ENCODE results near the gene KLHL14. TPM values are rescaled to one million over a fixed set of nuclear protein-coding genes. Genes with fewer than 3 reads are reported as not detected.
"Not testable (repeated sequence)": the region's sequence is repeated elsewhere in the genome, so short reads cannot be mapped to it uniquely, and the experiment has no call there.

KLHL14 gene
- total and polyA plus RNA-seq, 5 donors from 2014 or later = 0.20 TPM; not detected in 4

DNA sequence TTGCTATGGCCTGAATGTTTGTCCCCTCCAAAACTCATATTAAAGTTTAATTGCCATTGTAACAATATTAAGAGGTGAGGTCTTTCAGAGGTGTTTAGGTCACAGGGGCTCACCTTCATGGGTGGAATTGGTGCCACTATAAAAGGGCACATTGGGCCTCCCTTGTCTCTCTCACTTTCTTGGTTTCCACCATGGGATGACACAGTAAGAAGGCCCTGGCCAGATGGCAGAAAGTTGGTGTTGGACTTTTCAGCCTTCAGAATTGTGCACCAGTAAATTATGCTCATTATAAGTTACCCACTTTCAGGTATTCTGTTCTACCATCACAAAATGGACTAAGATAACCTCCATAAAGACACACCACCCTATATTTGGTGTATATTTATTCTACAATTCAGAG is 102.1 kb downstream of the KLHL14 start:
- Mint-ChIP-seq H3K27me3 (peaks cover 4% of the 10 kb centered on the region), H3K27ac (no peak overlapping the region), H3K4me3 (no peak overlapping the region), H3K36me3 (no peaks in the 10 kb centered on the region), H3K4me1 (no peaks in the 10 kb centered on the region), H3K9me3 (no peaks in the 10 kb centered on the region)
- no peaks in the 10 kb centered on the region for H3K27me3 ChIP-seq (ENCODE audit: control insufficient read depth, insufficient read depth, low read length)
- ATAC-seq (ENCODE audit: low read depth in 2 of 2) = no peak
- H3K9me3 ChIP-seq (ENCODE audit: control insufficient read depth in 2 of 2, low read length in 2 of 2) = no peaks in the 10 kb centered on the region
- no peaks in the 10 kb centered on the region for H3K36me3 ChIP-seq (ENCODE audit: control insufficient read depth, insufficient read depth, low read length)
- H3K27ac ChIP-seq (ENCODE audit: insufficient read depth, low read length, poor library complexity, severe bottlenecking) = no peak overlapping the region
- H3K4me3 ChIP-seq (ENCODE audit: low read depth, low read length) = no peak overlapping the region
- no peak for DNase-seq
- no peaks in the 10 kb centered on the region for H3K4me1 ChIP-seq (ENCODE audit: control insufficient read depth, insufficient read depth, low read length, poor library complexity, severe bottlenecking)

DNA sequence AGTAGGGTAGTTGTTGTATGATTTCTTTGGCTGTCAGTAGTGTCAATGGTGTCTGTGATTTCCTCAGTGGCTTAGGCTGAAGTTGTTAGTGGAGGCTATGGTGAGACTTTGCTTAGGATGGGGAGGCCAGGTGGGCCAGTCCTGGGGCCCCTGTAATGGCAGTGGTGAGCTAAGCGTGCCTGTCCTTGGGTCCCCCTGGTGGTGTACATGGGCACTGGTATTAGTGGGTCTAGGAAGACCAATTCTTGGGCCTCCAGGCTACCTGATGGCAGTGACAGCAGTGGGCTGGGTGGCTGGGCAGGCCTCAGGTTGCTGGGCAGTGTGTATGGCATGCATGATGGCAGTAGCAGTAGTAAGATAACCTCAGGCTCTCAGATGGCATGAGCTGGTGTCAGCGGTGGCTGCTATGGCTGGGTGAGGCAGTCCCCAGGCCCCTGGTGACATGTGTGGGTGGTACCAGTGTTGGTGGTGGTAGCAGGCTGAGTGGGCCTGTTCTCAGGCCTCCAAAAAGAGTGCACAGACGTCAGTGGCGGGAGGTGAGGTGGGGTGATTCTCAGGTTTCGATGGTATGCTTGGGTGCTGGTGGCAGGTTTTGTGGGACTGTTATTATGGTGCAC is 103.2 kb downstream of the KLHL14 start:
- H3K36me3 ChIP-seq (ENCODE audit: control insufficient read depth, insufficient read depth, low read length) = no peaks in the 10 kb centered on the region
- H3K9me3 ChIP-seq (ENCODE audit: control insufficient read depth in 2 of 2, low read length in 2 of 2) = no peaks in the 10 kb centered on the region
- H3K36me3 Mint-ChIP-seq = no peaks in the 10 kb centered on the region
- no peak for ATAC-seq (ENCODE audit: low read depth in 2 of 2)
- no peak for DNase-seq
- no peaks in the 10 kb centered on the region for H3K9me3 Mint-ChIP-seq
- H3K4me1 ChIP-seq (ENCODE audit: control insufficient read depth, insufficient read depth, low read length, poor library complexity, severe bottlenecking) = no peaks in the 10 kb centered on the region
- H3K27me3 ChIP-seq (ENCODE audit: control insufficient read depth, insufficient read depth, low read length) = no peaks in the 10 kb centered on the region
- H3K27me3 Mint-ChIP-seq = peaks cover 4% of the 10 kb centered on the region
- H3K27ac Mint-ChIP-seq = peak overlapping the region in 1 of 3 donors; percentile 53
- H3K4me1 Mint-ChIP-seq = no peaks in the 10 kb centered on the region
- no peak overlapping the region for H3K27ac ChIP-seq (ENCODE audit: insufficient read depth, low read length, poor library complexity, severe bottlenecking)
- H3K4me3 Mint-ChIP-seq = no peak overlapping the region
- H3K4me3 ChIP-seq (ENCODE audit: low read depth, low read length) = no peak overlapping the region

DNA sequence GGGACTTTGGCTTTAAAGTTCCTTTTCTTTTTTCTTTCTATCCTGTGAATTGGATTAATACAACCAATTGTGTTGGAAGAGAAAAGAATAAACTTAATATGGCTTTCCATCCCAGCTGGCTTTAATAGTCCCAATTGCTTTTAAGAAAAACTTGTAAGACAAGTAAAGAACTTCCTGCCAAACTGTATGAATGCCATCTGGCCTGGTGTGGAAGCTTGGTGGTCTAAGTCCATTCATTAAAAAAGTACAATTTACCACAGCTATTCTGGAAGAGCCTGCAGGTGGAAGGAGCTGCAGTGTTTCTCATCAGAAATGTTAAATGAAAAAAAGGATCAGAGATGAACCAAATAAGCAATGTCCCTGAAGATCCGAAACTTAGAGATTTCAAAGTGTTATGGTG is 103.9 kb downstream of the KLHL14 start:
- H3K27ac ChIP-seq (ENCODE audit: insufficient read depth, low read length, poor library complexity, severe bottlenecking) = no peak overlapping the region
- no peaks in the 10 kb centered on the region for H3K4me1 Mint-ChIP-seq
- no peaks in the 10 kb centered on the region for H3K36me3 ChIP-seq (ENCODE audit: control insufficient read depth, insufficient read depth, low read length)
- H3K4me3 Mint-ChIP-seq = no peak overlapping the region
- H3K4me3 ChIP-seq (ENCODE audit: low read depth, low read length) = no peak overlapping the region
- no peak for ATAC-seq (ENCODE audit: low read depth in 2 of 2)
- peaks cover 4% of the 10 kb centered on the region for H3K27me3 Mint-ChIP-seq
- no peaks in the 10 kb centered on the region for H3K9me3 ChIP-seq (ENCODE audit: control insufficient read depth in 2 of 2, low read length in 2 of 2)
- no peaks in the 10 kb centered on the region for H3K4me1 ChIP-seq (ENCODE audit: control insufficient read depth, insufficient read depth, low read length, poor library complexity, severe bottlenecking)
- no peaks in the 10 kb centered on the region for H3K9me3 Mint-ChIP-seq
- DNase-seq = no peak
- H3K27ac Mint-ChIP-seq = no peak overlapping the region
- no peaks in the 10 kb centered on the region for H3K36me3 Mint-ChIP-seq
- no peaks in the 10 kb centered on the region for H3K27me3 ChIP-seq (ENCODE audit: control insufficient read depth, insufficient read depth, low read length)

DNA sequence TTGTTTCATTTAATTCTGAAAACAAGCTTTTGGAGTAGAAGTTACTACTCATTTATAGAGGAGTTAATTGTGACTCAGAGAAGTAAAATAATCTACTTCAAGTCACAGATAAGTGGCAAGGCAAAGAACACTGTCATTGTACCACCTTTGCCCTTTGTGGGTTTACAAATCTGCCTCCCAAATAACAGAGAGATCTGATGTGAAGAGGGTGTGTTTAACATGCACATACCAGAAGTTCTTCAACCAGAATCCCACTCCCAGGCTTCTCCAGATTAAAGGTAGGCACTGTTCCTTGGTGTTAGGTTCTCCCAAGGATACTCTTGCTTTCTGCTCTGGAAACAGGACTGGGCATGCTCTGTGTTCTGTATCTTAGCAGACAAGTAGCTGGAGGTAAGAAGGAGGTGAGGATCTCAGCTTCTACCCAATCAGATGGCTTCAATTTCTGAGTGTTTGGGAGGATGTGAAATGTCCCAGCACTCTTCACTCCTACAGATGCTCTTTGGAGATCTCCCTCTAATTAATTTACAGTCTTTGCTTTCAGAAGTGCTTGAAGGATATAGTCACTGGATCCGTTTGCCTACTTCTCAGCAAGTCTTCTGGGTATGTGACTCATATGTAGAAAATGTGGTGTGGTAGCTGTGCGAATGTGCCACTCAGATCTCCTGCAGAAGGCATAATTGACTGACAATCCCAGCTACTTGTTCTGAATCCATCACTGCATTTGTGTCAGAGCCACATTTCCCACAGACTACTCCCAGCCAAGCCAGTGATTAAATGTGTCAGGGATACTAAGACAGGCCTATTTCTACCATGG is 111.1 kb downstream of the KLHL14 start:
- Histone ChIP-seq H3K4me3 (ENCODE audit: low read depth, low read length) (no peak overlapping the region), H3K36me3 (ENCODE audit: control insufficient read depth, insufficient read depth, low read length) (no peaks in the 10 kb centered on the region), H3K9me3 (ENCODE audit: control insufficient read depth in 2 of 2, low read length in 2 of 2) (no peaks in the 10 kb centered on the region), H3K27ac (ENCODE audit: insufficient read depth, low read length, poor library complexity, severe bottlenecking) (no peak overlapping the region), H3K4me1 (ENCODE audit: control insufficient read depth, insufficient read depth, low read length, poor library complexity, severe bottlenecking) (no peaks in the 10 kb centered on the region), H3K27me3 (ENCODE audit: control insufficient read depth, insufficient read depth, low read length) (no peaks in the 10 kb centered on the region)
- Mint-ChIP-seq H3K27ac (no peak overlapping the region), H3K27me3 (no peaks in the 10 kb centered on the region), H3K9me3 (peaks cover 0 to 6% (median 3%) of the 10 kb centered on the region in 7 donors), H3K36me3 (no peaks in the 10 kb centered on the region), H3K4me1 (no peaks in the 10 kb centered on the region), H3K4me3 (no peak overlapping the region)
- ATAC-seq (ENCODE audit: low read depth in 2 of 2) (no peak), DNase-seq (no peak)

DNA sequence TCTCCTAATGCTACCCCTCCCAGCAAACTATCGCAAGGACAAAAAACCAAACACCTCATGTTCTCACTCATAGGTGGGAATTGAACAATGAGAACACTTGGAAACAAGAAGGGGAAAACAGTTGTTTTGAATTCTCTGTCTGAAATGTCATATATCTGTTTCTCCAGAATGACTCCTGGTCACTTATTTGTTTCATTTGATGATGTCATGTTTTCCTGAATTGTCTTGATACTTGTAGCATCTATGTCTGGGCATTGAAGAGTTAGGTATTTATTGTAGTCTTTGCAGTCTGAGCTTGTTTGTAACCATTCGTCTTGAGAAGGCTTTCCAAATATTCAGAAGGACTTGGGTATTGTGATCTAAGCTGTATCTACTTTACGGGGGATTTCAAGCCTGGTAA is 118.3 kb downstream of the KLHL14 start:
- not testable (repeated sequence) for H3K9me3 ChIP-seq (ENCODE audit: control insufficient read depth in 2 of 2, low read length in 2 of 2); H3K4me3 ChIP-seq (ENCODE audit: low read depth, low read length); H3K4me1 Mint-ChIP-seq; H3K9me3 Mint-ChIP-seq; H3K27me3 Mint-ChIP-seq; H3K4me1 ChIP-seq (ENCODE audit: control insufficient read depth, insufficient read depth, low read length, poor library complexity, severe bottlenecking); H3K36me3 Mint-ChIP-seq; H3K27ac ChIP-seq (ENCODE audit: insufficient read depth, low read length, poor library complexity, severe bottlenecking); DNase-seq; H3K36me3 ChIP-seq (ENCODE audit: control insufficient read depth, insufficient read depth, low read length); H3K4me3 Mint-ChIP-seq; H3K27me3 ChIP-seq (ENCODE audit: control insufficient read depth, insufficient read depth, low read length); H3K27ac Mint-ChIP-seq; ATAC-seq (ENCODE audit: low read depth in 2 of 2)

DNA sequence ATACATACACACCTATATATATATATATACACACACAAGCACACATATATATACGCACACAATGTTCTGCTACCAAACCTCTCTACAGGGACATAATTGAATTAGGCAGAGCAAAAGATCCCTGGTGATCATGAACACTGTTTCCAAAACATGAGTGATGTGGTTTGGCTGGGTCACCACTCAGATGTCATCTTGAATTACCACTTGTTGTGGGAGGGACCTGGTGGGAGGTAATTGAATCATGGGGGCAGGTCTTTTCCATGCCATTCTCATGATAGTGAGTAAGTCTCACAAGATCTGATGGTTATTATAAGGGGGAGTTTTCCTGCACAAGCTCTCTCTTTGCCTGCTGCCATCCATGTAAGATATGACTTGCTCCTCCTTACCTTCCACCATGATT is 135.2 kb downstream of the KLHL14 start:
- not testable (repeated sequence) for H3K9me3 Mint-ChIP-seq; ATAC-seq (ENCODE audit: low read depth in 2 of 2); H3K4me3 ChIP-seq (ENCODE audit: low read depth, low read length); H3K27ac Mint-ChIP-seq; H3K36me3 Mint-ChIP-seq; H3K4me1 ChIP-seq (ENCODE audit: control insufficient read depth, insufficient read depth, low read length, poor library complexity, severe bottlenecking); H3K4me3 Mint-ChIP-seq; H3K27me3 Mint-ChIP-seq; H3K9me3 ChIP-seq (ENCODE audit: control insufficient read depth in 2 of 2, low read length in 2 of 2); H3K4me1 Mint-ChIP-seq; H3K27ac ChIP-seq (ENCODE audit: insufficient read depth, low read length, poor library complexity, severe bottlenecking); DNase-seq; H3K27me3 ChIP-seq (ENCODE audit: control insufficient read depth, insufficient read depth, low read length); H3K36me3 ChIP-seq (ENCODE audit: control insufficient read depth, insufficient read depth, low read length)

DNA sequence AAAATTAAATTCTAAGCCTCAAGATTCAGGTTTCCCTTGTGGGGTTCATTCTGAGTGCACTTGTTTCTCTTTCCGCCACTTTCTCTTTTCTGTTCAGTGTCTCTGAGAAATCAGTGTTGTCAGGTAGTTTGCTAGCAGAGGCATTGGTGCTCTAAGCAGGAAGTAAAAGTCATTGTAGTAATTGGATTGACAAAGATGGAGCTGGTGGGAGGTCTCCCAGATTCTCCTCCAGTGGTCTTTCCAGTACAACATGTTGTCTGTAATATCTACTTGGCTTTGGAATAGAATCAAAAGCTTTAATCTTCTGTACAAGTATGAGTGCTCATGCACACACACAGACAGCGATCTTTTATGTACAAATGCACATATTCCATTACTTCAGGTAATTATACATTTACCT is 135.6 kb downstream of the KLHL14 start:
- no peaks in the 10 kb centered on the region for H3K4me1 ChIP-seq (ENCODE audit: control insufficient read depth, insufficient read depth, low read length, poor library complexity, severe bottlenecking)
- no peak overlapping the region for H3K4me3 ChIP-seq (ENCODE audit: low read depth, low read length)
- H3K36me3 ChIP-seq (ENCODE audit: control insufficient read depth, insufficient read depth, low read length) = no peaks in the 10 kb centered on the region
- ATAC-seq (ENCODE audit: low read depth in 2 of 2) (no peak), DNase-seq (no peak)
- no peaks in the 10 kb centered on the region for H3K27me3 ChIP-seq (ENCODE audit: control insufficient read depth, insufficient read depth, low read length)
- no peaks in the 10 kb centered on the region for H3K4me1 Mint-ChIP-seq
- H3K4me3 Mint-ChIP-seq = no peak overlapping the region
- H3K9me3 Mint-ChIP-seq = peaks cover 0 to 4% (median 0%) of the 10 kb centered on the region in 7 donors
- no peaks in the 10 kb centered on the region for H3K27me3 Mint-ChIP-seq
- no peak overlapping the region for H3K27ac ChIP-seq (ENCODE audit: insufficient read depth, low read length, poor library complexity, severe bottlenecking)
- H3K36me3 Mint-ChIP-seq = no peaks in the 10 kb centered on the region
- no peaks in the 10 kb centered on the region for H3K9me3 ChIP-seq (ENCODE audit: control insufficient read depth in 2 of 2, low read length in 2 of 2)
- H3K27ac Mint-ChIP-seq = no peak overlapping the region

DNA sequence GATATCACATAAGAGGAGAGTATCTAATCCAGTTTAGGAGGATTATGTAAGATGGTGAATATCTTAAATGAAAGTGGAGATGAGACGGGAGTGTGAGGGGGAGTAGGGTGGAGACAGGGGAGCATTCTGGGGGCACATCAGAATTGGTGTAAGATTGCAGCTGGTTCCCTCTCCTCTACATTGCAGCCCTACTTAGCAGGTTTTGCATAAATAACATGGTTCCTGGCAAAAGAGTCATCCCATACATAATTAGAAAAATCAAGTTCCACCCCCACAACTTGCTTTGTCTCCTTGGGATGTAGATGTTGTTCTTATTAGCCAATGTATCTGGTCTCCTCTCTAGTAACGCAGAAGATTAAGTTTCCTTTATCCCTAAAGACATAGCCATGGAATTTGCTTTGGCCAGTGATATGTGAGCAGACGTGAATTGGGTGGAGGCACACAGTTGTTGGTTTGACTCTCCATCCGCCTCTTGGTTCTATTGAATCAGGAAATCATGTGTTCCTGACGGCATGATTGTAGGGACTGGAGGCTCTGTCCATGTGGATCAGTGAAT is 137.9 kb downstream of the KLHL14 start:
- H3K9me3 ChIP-seq (ENCODE audit: control insufficient read depth in 2 of 2, low read length in 2 of 2) = no peaks in the 10 kb centered on the region
- H3K36me3 Mint-ChIP-seq = no peaks in the 10 kb centered on the region
- no peaks in the 10 kb centered on the region for H3K36me3 ChIP-seq (ENCODE audit: control insufficient read depth, insufficient read depth, low read length)
- no peaks in the 10 kb centered on the region for H3K4me1 ChIP-seq (ENCODE audit: control insufficient read depth, insufficient read depth, low read length, poor library complexity, severe bottlenecking)
- no peak overlapping the region for H3K27ac Mint-ChIP-seq
- DNase-seq (no peak), ATAC-seq (ENCODE audit: low read depth in 2 of 2) (no peak)
- H3K9me3 Mint-ChIP-seq = peaks cover 0 to 6% (median 0%) of the 10 kb centered on the region in 7 donors
- no peak overlapping the region for H3K27ac ChIP-seq (ENCODE audit: insufficient read depth, low read length, poor library complexity, severe bottlenecking)
- no peak overlapping the region for H3K4me3 ChIP-seq (ENCODE audit: low read depth, low read length)
- no peaks in the 10 kb centered on the region for H3K4me1 Mint-ChIP-seq
- H3K4me3 Mint-ChIP-seq = no peak overlapping the region
- no peaks in the 10 kb centered on the region for H3K27me3 ChIP-seq (ENCODE audit: control insufficient read depth, insufficient read depth, low read length)
- no peaks in the 10 kb centered on the region for H3K27me3 Mint-ChIP-seq

Data from CD4-positive, CD25-positive, alpha-beta regulatory T cell (primary cell).